GM10847 (cell line): ENCODE measurements around the gene CD300E.

ENCODE experiments used
- POLR2A ChIP-seq: IDR thresholded peaks from 2 replicates; pipeline ENCODE4 v1.6.1; 2011; ENCODE audit not compliant: insufficient read length; ENCODE audit errors: extremely low read depth

CD300E gene

GRCh38 chr17:74641958-74642298 lies 18.4 kb upstream of the CD300E start:
- TF ChIP-seq POLR2A = no peak

DNA sequence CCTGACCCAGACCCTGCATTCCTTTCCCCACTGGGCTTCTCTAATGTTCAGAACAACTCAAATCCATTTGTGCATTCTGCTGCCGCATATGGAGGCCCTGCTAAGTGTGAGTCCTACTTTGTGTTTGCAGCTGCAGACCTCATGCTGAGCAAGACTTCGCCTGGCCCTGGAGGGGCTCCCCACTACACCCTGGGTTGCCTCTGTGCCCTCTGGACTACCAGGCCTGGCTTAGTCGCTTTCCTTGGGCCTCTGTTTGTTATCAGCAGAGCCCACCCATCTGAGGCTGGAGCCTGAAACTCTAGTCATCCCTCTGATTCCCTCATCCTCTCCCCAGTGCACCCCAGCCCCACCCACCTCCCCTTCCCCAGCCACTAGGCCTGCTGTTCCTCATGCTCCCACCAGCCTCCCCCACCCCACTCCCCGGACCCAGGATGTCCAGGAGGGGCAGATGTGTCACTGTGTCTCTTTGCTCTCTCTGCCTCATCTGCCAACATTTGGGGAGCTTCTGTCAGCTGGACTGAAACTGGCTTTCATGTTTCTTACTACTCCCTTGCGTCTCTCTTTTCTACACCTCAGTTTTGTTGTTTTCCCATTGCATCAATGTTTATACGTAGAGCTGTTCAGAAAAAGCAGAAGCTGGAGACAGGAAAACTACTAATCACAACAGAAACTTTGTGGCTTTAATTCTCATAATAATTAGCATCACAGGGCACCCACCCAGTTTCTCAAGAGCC lies 17.9 kb upstream of the CD300E start:
- no peak for TF ChIP-seq POLR2A

DNA sequence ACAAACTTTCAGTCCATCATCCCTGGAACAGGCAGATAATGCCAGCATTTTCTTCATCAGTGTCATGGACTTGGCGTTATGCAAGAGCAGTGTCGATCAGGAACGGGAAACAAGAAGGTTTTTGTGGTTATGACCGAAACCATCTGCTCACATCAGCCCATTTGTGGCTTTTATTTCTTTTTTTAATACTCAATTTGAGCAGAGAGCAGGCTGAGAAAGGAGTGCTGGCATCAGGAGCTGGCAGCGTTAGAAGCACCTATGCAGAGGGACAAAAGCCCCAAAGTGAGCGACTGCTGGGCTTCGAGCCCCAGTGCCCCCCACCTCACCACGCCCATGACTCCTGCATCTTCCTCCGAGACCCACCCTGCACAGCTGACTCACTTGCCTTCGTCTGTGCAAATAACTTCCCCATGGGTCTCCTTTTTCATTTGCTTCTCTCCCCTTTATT lies 16.2 kb upstream of the CD300E start:
- TF ChIP-seq POLR2A = no peak

- TF ChIP-seq POLR2A = no peak
These were observed 14.4 kb upstream of the CD300E start for GRCh38 chr17:74637926-74638325.

GRCh38 chr17:74637265-74637664 lies 13.7 kb upstream of the CD300E start:
- no peak for TF ChIP-seq POLR2A

DNA sequence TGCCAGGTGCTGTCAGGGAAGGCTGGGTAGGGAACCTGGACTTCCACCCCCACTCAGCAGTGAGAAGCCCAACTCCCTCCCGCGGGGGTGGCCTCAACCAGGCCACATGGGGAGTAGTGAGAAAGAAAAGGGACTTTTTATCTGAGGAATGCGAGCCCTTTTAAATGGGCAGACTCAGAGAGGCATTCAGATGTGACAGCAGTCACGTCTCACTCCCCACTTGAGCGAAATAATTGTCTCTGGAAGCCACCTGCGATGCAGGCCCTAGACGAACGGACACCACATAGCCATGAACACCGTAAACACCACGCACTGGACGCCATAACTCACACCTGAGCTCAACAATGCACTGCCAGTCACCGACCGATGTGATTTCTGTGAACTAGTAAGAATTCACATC lies 11.9 kb upstream of the CD300E start:
- no peak for TF ChIP-seq POLR2A

- TF ChIP-seq POLR2A = no peak
These were observed 9.8 kb upstream of the CD300E start for GRCh38 chr17:74633326-74633725.

DNA sequence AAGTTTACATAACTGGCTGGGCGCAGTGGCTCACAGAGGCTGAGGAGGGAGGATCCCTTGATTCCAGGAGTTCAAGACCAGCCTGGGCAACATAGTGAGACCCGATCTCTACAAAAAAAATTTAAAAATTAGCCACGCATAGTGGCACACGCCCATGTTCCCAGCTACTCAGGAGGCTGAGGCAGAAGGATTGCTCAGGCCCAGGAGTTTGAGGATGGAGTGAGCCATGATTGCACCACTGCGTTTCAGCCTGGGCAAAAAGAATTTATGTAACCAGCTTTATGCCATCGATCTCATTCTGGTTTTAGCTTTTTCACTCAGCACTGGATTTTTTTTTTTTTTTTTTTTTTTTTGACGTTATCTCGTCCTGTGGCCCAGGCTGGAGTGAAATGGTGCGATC lies 9.1 kb upstream of the CD300E start:
- TF ChIP-seq POLR2A = no peak

- no peak for TF ChIP-seq POLR2A
These were observed 8.2 kb upstream of the CD300E start for GRCh38 chr17:74631468-74632450.

GRCh38 chr17:74625661-74626060 lies 2.1 kb upstream of the CD300E start:
- no peak for TF ChIP-seq POLR2A

DNA sequence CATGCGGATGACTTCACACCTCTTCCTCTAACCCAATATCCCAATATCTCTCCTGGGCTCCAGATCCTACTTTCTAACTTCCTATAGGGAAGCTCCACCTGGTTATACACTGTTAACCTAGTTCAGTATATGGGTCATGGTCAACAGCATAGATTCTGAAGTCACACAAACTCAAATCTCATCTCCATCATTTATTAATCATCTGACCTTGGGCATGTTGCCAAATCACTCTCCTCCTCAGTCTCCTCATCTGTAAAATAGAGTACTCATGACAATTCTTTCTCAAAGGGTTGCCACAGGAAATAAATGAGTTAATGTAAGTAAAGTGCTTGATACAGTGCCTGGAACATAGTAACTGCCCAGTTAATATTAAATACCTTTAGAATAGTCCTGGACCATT lies 593 bp upstream of the CD300E start:
- TF ChIP-seq POLR2A = no peak

- TF ChIP-seq POLR2A = no peak
These were observed 4.4 kb downstream of the CD300E start for GRCh38 chr17:74619077-74619673.

- TF ChIP-seq POLR2A = no peak
These were observed 5.1 kb downstream of the CD300E start for GRCh38 chr17:74618451-74618850.

DNA sequence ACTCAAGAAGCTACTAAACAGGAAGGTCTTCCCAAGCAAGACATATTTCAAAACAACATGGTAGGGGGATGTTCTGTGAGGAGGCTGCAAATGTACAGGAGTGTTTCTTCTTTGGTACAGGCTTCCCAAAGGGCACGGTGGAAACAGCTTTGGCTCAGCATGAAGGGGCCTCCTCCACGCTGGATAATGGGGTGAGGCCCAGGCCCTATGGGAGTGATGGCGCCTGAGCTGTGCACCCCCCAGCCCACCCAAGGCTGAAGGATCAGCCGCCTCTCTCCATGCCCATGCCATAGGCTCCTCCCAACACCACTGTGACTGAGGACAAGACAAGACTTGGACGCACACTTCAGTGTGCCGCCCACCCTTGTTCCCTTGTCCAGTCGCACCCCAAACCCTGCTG lies 6.8 kb downstream of the CD300E start:
- TF ChIP-seq POLR2A = no peak

- TF ChIP-seq POLR2A = no peak
These were observed 11.5 kb downstream of the CD300E start for GRCh38 chr17:74612046-74612445.

DNA sequence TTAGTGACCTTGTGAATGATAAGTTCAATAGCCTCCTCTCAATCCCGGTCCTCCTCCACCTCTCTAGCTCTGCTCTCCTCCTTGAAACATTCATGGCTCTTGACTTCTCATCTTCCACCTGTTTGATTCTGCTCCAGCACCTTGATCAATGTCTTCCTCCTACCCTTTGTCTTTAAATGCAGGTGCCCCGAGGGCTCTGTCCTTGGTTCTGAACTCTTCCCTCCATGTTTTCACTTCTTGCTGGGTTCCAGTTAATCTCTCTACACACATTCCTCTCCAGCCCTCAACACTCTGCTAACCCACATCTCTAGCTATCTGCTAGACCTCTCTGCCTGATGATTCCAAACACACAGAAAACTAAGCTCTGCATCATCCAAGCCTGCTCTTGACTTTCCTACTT lies 13.4 kb downstream of the CD300E start:
- TF ChIP-seq POLR2A = no peak
